Keratinocyte (primary cell): ENCODE measurements around the gene ADAMTS9. TPM values are rescaled to one million over a fixed set of nuclear protein-coding genes. Genes with fewer than 3 reads are reported as not detected.

Experiments
- DNase-seq: peaks from one replicate; pipeline ENCODE4 v3.0.0-alpha.2; 2011; ENCODE audit warnings: low read depth, missing footprints, low spot score
- FAIRE-seq: peaks from 2 replicates; lab custom pipeline; 2011; peaks lifted over from hg19 to GRCh38; lab: Jason Lieb, UNC
- H2AFZ ChIP-seq: 2 replicates; pipeline ENCODE4 v1.6.0; 2012; ENCODE audit warnings: low read length, control low read depth, inconsistent platforms; ENCODE audit not compliant: control insufficient read depth
- H3K27ac ChIP-seq: 2 replicates; pipeline ENCODE4 v1.5.1; 2011; ENCODE audit warnings: low read length; ENCODE audit not compliant: control insufficient read depth, insufficient read depth
- H3K27me3 ChIP-seq: 3 replicates; pipeline ENCODE4 v1.6.0; 2011; ENCODE audit warnings: low read length; ENCODE audit not compliant: control insufficient read depth, insufficient read depth; ENCODE audit errors: extremely low read depth
- H3K36me3 ChIP-seq, 2 experiments: 2 replicates in 1 of 2; 3 replicates in 1 of 2; pipeline ENCODE4 v1.5.1; 2011; ENCODE audit warnings: low read length in 2 of 2, mild to moderate bottlenecking in 1 of 2; ENCODE audit not compliant: control insufficient read depth in 2 of 2, insufficient read depth in 2 of 2; ENCODE audit errors: extremely low read depth in 1 of 2
- H3K4me1 ChIP-seq: 3 replicates; pipeline ENCODE4 v1.5.1; 2011; ENCODE audit warnings: low read length; ENCODE audit not compliant: control insufficient read depth, insufficient read depth; ENCODE audit errors: extremely low read depth
- H3K4me2 ChIP-seq: 3 replicates; pipeline ENCODE4 v1.6.0; 2011; ENCODE audit warnings: low read depth, low read length; ENCODE audit not compliant: control insufficient read depth, insufficient read depth; ENCODE audit errors: extremely low read depth
- H3K4me3 ChIP-seq, 3 experiments: fragments of 200-600 bp in 1 of 3; sonication (generic) in 1 of 3; 2 replicates in 2 of 3; 3 replicates in 1 of 3; pipeline ENCODE4 v1.5.1; 2011 to 2016; ENCODE audit warnings: low read length in 3 of 3, mild to moderate bottlenecking in 3 of 3, control low read depth in 2 of 3, inconsistent platforms in 1 of 3, low read depth in 1 of 3, mixed read lengths in 1 of 3, mixed run types in 1 of 3, moderate library complexity in 1 of 3; ENCODE audit not compliant: control insufficient read depth in 2 of 3, insufficient read depth in 2 of 3; ENCODE audit errors: extremely low read depth in 1 of 3
- H3K79me2 ChIP-seq: 2 replicates; pipeline ENCODE4 v1.6.0; 2012; ENCODE audit warnings: low read length; ENCODE audit not compliant: control insufficient read depth, insufficient read depth
- H3K9ac ChIP-seq: 3 replicates; pipeline ENCODE4 v1.6.0; 2011; ENCODE audit warnings: low read length; ENCODE audit not compliant: control insufficient read depth, insufficient read depth; ENCODE audit errors: extremely low read depth
- H3K9me1 ChIP-seq: 3 replicates; pipeline ENCODE4 v1.6.0; 2011; ENCODE audit warnings: low read length; ENCODE audit not compliant: control insufficient read depth, insufficient read depth; ENCODE audit errors: extremely low read depth
- H3K9me3 ChIP-seq: 2 replicates; pipeline ENCODE4 v1.5.1; 2012; ENCODE audit warnings: low read depth, low read length; ENCODE audit not compliant: control insufficient read depth
- H4K20me1 ChIP-seq: 3 replicates; pipeline ENCODE4 v1.6.0; 2011; ENCODE audit warnings: low read length; ENCODE audit not compliant: control insufficient read depth, insufficient read depth; ENCODE audit errors: extremely low read depth
- EZH2 ChIP-seq: IDR thresholded peaks from one replicate; pipeline ENCODE4 v1.6.1; 2012; ENCODE audit warnings: inconsistent platforms, mild to moderate bottlenecking, low read length, moderate library complexity
- dilution Hi-C: fragments of 300-500 bp; cut with MboI; formaldehyde crosslinking; loops from one replicate; pipeline ENCODE4 v1.7.0; 2020; ENCODE audit warnings: low sequenced_read_pairs; ENCODE audit not compliant: extremely low pct_ligation_motif_present
- polyA plus RNA-seq, 5 experiments: library from polyadenylated mRNA; depleted of rRNA in 3 of 5; stranded (reverse) in 3 of 5; stranded (forward) in 1 of 5; unstranded in 1 of 5; fragments of >200 nt; gene quantifications; 1 replicate in 1 of 5; 2 replicates in 3 of 5; 3 replicates in 1 of 5; pipeline versions ENCODE4 v1.2.1 to v1.2.3, GENCODE V29; 2011 to 2012; ENCODE audit warnings: missing spikeins in 2 of 5, low read depth in 1 of 5, low replicate concordance in 1 of 5
- TF ChIP-seq, protein P1 (sequence below), 3 experiments: IDR thresholded peaks in 1 of 3; conservative IDR thresholded peaks in 1 of 3; optimal IDR thresholded peaks in 1 of 3; 2 replicates in 2 of 3; 3 replicates in 1 of 3; pipeline versions ENCODE3 to v1.5.1; 2011; ENCODE audit warnings: low read length in 3 of 3, mild to moderate bottlenecking in 3 of 3, moderate library complexity in 2 of 3, control low read depth in 1 of 3, inconsistent platforms in 1 of 3; ENCODE audit not compliant: insufficient read depth in 2 of 3; ENCODE audit errors: extremely low read depth in 1 of 3

Gene ADAMTS9
- polyA plus RNA-seq, 1 donor (not counting 4 experiments of a cell fraction or from before 2014, with no cell fraction given): 0.43 TPM

DNA sequence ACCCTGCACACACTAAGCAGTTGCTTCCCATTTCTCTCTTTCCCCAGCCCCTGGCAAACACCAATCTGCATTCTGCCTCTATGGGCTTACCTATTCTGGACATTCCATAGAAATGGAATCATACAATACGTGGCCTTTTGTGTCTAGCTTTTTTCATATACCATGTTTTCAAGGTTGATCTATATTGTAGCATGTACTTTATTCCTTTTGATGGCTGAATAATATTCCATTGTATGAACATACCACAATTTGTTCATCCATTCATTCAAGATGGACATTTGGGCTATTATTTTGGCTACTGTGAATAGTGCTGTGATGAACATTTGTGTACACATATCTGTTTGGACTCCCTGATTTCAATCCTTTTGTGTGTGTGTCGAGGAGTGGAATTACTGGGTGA is 18.1 kb upstream of the ADAMTS9 start:
- Histone ChIP-seq H3K9me3 (no peaks in the 10 kb centered on the region), H3K27ac (no peak overlapping the region), H2AFZ (no peak overlapping the region), H3K9me1 (no peaks in the 10 kb centered on the region), H4K20me1 (no peaks in the 10 kb centered on the region), H3K4me2 (no peak overlapping the region), H3K27me3 (no peaks in the 10 kb centered on the region), H3K9ac (no peak overlapping the region), H3K36me3 (no peaks in the 10 kb centered on the region), H3K4me1 (no peaks in the 10 kb centered on the region), H3K4me3 (no peak overlapping the region), H3K79me2 (no peaks in the 10 kb centered on the region)
- TF ChIP-seq EZH2: no peak
- TF ChIP-seq, protein P1, sequence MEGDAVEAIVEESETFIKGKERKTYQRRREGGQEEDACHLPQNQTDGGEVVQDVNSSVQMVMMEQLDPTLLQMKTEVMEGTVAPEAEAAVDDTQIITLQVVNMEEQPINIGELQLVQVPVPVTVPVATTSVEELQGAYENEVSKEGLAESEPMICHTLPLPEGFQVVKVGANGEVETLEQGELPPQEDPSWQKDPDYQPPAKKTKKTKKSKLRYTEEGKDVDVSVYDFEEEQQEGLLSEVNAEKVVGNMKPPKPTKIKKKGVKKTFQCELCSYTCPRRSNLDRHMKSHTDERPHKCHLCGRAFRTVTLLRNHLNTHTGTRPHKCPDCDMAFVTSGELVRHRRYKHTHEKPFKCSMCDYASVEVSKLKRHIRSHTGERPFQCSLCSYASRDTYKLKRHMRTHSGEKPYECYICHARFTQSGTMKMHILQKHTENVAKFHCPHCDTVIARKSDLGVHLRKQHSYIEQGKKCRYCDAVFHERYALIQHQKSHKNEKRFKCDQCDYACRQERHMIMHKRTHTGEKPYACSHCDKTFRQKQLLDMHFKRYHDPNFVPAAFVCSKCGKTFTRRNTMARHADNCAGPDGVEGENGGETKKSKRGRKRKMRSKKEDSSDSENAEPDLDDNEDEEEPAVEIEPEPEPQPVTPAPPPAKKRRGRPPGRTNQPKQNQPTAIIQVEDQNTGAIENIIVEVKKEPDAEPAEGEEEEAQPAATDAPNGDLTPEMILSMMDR (optimal IDR thresholded peaks at IDR 0.05 in 1 of 3, IDR thresholded peaks at IDR 0.05 in 1 of 3, conservative IDR thresholded peaks at IDR 0.05 in 1 of 3; ENCODE audit: extremely low read depth in 1 of 3, insufficient read depth in 2 of 3, low read length in 3 of 3): no peak
- no peak for DNase-seq
- FAIRE-seq: no peak
- dilution Hi-C loops: no loop called here

DNA sequence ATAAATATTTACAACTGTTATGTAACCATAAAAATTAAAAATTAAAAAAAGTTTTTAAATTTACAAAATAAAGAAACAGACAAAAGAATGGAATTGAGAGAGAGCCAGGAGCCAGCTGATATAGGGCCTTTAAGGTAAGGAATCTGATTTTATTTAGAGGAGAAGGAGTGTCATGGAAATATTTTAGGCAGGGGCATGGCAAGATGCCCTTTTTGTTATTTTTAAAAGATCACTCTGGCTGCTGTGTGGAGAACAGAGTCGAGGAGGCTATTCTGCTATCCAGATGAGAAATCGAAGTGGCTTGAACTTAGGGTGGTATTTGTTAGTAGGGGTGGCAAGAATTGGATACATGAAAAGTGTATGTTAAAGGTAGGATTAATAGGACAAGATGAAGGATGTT is 9.1 kb upstream of the ADAMTS9 start:
- FAIRE-seq (no peak), DNase-seq (no peak)
- Histone ChIP-seq H3K4me1 (no peaks in the 10 kb centered on the region), H4K20me1 (no peaks in the 10 kb centered on the region), H3K4me3 (no peak overlapping the region), H3K9ac (no peak overlapping the region), H2AFZ (no peak overlapping the region), H3K4me2 (no peak overlapping the region), H3K27ac (no peak overlapping the region), H3K27me3 (no peaks in the 10 kb centered on the region), H3K36me3 (no peaks in the 10 kb centered on the region), H3K9me3 (no peaks in the 10 kb centered on the region), H3K79me2 (no peaks in the 10 kb centered on the region), H3K9me1 (no peaks in the 10 kb centered on the region)
- TF ChIP-seq, protein P1 (optimal IDR thresholded peaks at IDR 0.05 in 1 of 3, IDR thresholded peaks at IDR 0.05 in 1 of 3, conservative IDR thresholded peaks at IDR 0.05 in 1 of 3; ENCODE audit: extremely low read depth in 1 of 3, insufficient read depth in 2 of 3, low read length in 3 of 3): no peak
- TF ChIP-seq EZH2: no peak
- dilution Hi-C loops: no loop called here
